A172 (cell line): ENCODE data around the gene NDUFS7. TPM values are rescaled to one million over a fixed set of nuclear protein-coding genes. Genes with fewer than 3 reads are reported as not detected.

Experiments
- DNase-seq: peaks from one replicate; pipeline ENCODE4 v3.0.0-alpha.2; 2015; ENCODE audit warnings: low spot score
- total RNA-seq: library from RNA; depleted of rRNA; stranded (reverse); fragments of >200 nt; shearing (Covaris generic); gene quantifications from 2 replicates; pipeline ENCODE4 v1.2.3, GENCODE V29; 2014

NDUFS7 gene
- total RNA-seq, 1 experiment from 2014 or later, result 186 TPM

- peak; percentile 55 for DNase-seq
These were observed 16.8 kb downstream of the NDUFS7 start for GRCh38 chr19:1400281-1401137.

GRCh38 chr19:1401138-1401888, 17.6 kb downstream of the NDUFS7 start, which contains the start of gene GAMT:
Gene GAMT (minus strand): TSS chr19:1401542. CDS start chr19:1401476, 66 bp downstream.
- DNase-seq, result no peak

GRCh38 chr19:1401889-1402217, 18.1 kb downstream of the NDUFS7 start:
- no peak for DNase-seq

- DNase-seq, result no peak
These were observed 18.8 kb downstream of the NDUFS7 start for GRCh38 chr19:1402411-1403070.

- DNase-seq, result peak; percentile 94
These were observed 23.2 kb downstream of the NDUFS7 start for GRCh38 chr19:1406774-1407527.

- no peak for DNase-seq
These were observed 24.0 kb downstream of the NDUFS7 start, which contains the start of gene DAZAP1 for GRCh38 chr19:1407528-1408299. Gene DAZAP1 (plus strand): TSS chr19:1407586. CDS start chr19:1407774, 188 bp downstream.

GRCh38 chr19:1408300-1409203, 24.8 kb downstream of the NDUFS7 start:
- peak; percentile 35 for DNase-seq

- DNase-seq, result no peak
These were observed 25.7 kb downstream of the NDUFS7 start for GRCh38 chr19:1409204-1410005.

- DNase-seq, result peak; percentile 48
These were observed 26.6 kb downstream of the NDUFS7 start for GRCh38 chr19:1410136-1410786.

GRCh38 chr19:1410789-1411188, 27.1 kb downstream of the NDUFS7 start:
- DNase-seq, result no peak

GRCh38 chr19:1411255-1412191, 27.8 kb downstream of the NDUFS7 start:
- peak; percentile 82 for DNase-seq

GRCh38 chr19:1412323-1412923, 28.7 kb downstream of the NDUFS7 start:
- no peak for DNase-seq

- no peak for DNase-seq
These were observed 29.5 kb downstream of the NDUFS7 start for GRCh38 chr19:1412995-1413800.

- DNase-seq, result no peak
These were observed 32.5 kb downstream of the NDUFS7 start for GRCh38 chr19:1416014-1416841.

- DNase-seq, result no peak
These were observed 33.4 kb downstream of the NDUFS7 start for GRCh38 chr19:1417145-1417544.
